ENCODE results near the gene ERVFRD-1. TPM values are rescaled to one million over a fixed set of nuclear protein-coding genes. Genes with fewer than 3 reads are reported as not detected.

The ERVFRD-1 gene
- total and polyA plus RNA-seq, 2 of the 13 experiments (the other 11 are each of a cell fraction or from before 2014, with no cell fraction given), result not detected

GRCh38 chr6:11066505-11067347 lies 44.8 kb downstream of the ERVFRD-1 start (continued):
- TF ChIP-seq AHDC1 (CRISPR knock-in tag; IDR thresholded peaks at IDR 0.05; ENCODE audit: borderline replicate concordance) (peak; percentile 54; the same call in 1 of the 2 replicates), ZNF101 (CRISPR knock-in tag; IDR thresholded peaks at IDR 0.05; ENCODE audit: borderline replicate concordance, low read depth) (no peak; the same call in 1 of the 2 replicates), HNRNPK (IDR thresholded peaks at IDR 0.05; ENCODE audit: low read depth, low read length, poor library complexity, severe bottlenecking) (no peak), TBL1XR1 (IDR thresholded peaks at IDR 0.05; ENCODE audit: borderline replicate concordance, low read length, partially characterized antibody) (peak; percentile 39), BRD4 (CRISPR knock-in tag; IDR thresholded peaks at IDR 0.05) (no peak), KLF16 (CRISPR knock-in tag; IDR thresholded peaks at IDR 0.05) (no peak), TRIM22 (IDR thresholded peaks at IDR 0.05) (no peak), ZNF841 (CRISPR knock-in tag; IDR thresholded peaks at IDR 0.05; ENCODE audit: borderline replicate concordance) (no peak), ZNF136 (CRISPR knock-in tag; IDR thresholded peaks at IDR 0.05; ENCODE audit: low read depth) (peak; percentile 26; the same call in 1 of the 2 replicates), BORCS8-MEF2B (CRISPR knock-in tag; IDR thresholded peaks at IDR 0.05) (no peak), ATF4 (CRISPR knock-in tag; IDR thresholded peaks at IDR 0.05) (0 out of 4 replicates have a peak, but pooled peaks of 1 of the 2 experiments have one; percentile 26), JUN (CRISPR knock-in tag; IDR thresholded peaks at IDR 0.05) (peak; percentile 79; the same call in 1 of the 2 replicates), ARID2 (CRISPR knock-in tag; IDR thresholded peaks at IDR 0.05; ENCODE audit: borderline replicate concordance) (no peak), ISL2 (CRISPR knock-in tag; IDR thresholded peaks at IDR 0.05) (peak; percentile 91), SMC3 (IDR thresholded peaks at IDR 0.05; ENCODE audit: low read length) (no peak), HDAC2 (CRISPR knock-in tag; IDR thresholded peaks at IDR 0.05) (peak; percentile 68; the same call in 1 of the 2 replicates), EZH2 (conservative IDR thresholded peaks at IDR 0.05; ENCODE audit: low read depth, low read length) (no peak), GMEB2 (CRISPR knock-in tag; IDR thresholded peaks at IDR 0.05; ENCODE audit: low read depth) (no peak)

All from HepG2 (cell line).